Activated CD4-positive, alpha-beta memory T cell treated with anti-CD3 and anti-CD28 coated beads for 36 hours (primary cell): ENCODE results near the gene TRIM46. TPM values are rescaled to one million over a fixed set of nuclear protein-coding genes. Genes with fewer than 3 reads are reported as not detected.
A peak's percentile ranks its signal among the peaks of the same experiment; 100 is the strongest.
"Not testable (repeated sequence)": the region's sequence is repeated elsewhere in the genome, so short reads cannot be mapped to it uniquely, and the experiment has no call there.

Experiments
- CTCF ChIA-PET: fragments of 350-600 bp; sonication (Branson Sonifier 250); formaldehyde crosslinking; loops from one replicate; lab custom pipeline; 2021; ENCODE audit warnings: antibody characterized with exemption, inconsistent platforms; lab: Charles Lee
- POLR2A ChIA-PET: fragments of 350-600 bp; sonication (Branson Sonifier 250); formaldehyde crosslinking; loops from one replicate; lab custom pipeline; 2021; ENCODE audit warnings: antibody characterized with exemption; lab: Charles Lee
- DNase-seq: peaks from one replicate; pipeline ENCODE4 v3.0.0-alpha.2; 2020
- H3K27ac Mint-ChIP-seq: one replicate; pipeline ENCODE4 v1.8.0; 2021; ENCODE audit warnings: mixed read lengths
- H3K27me3 Mint-ChIP-seq: one replicate; pipeline ENCODE4 v1.8.0; 2021; ENCODE audit warnings: mixed read lengths
- H3K36me3 Mint-ChIP-seq: one replicate; pipeline ENCODE4 v1.8.0; 2021; ENCODE audit warnings: mixed read lengths
- H3K4me1 Mint-ChIP-seq: one replicate; pipeline ENCODE4 v1.8.0; 2021; ENCODE audit warnings: low read depth, mixed read lengths
- H3K4me3 Mint-ChIP-seq: one replicate; pipeline ENCODE4 v1.8.0; 2021; ENCODE audit warnings: mild to moderate bottlenecking, mixed read lengths
- H3K9me3 Mint-ChIP-seq: one replicate; pipeline ENCODE4 v1.8.0; 2021; ENCODE audit warnings: mixed read lengths
- intact Hi-C: fragments of 100-400 bp; cut with micrococcal nuclease; formaldehyde crosslinking; loops from one replicate; pipeline ENCODE4 v1.15.1; 2023
- total RNA-seq, 2 experiments: library from RNA; stranded (reverse); gene quantifications; one replicate each; pipeline ENCODE4 v1.2.3, GENCODE V29; 2021

Gene TRIM46
- total RNA-seq, 2 experiments from 2014 or later, result 6.3 to 7.1 TPM

- no peaks in the 10 kb centered on the region for H3K27me3 Mint-ChIP-seq
- H3K4me3 Mint-ChIP-seq, result peak within 1 kb of the TSS; percentile 96
- peak; percentile 94 for DNase-seq
- H3K9me3 Mint-ChIP-seq, result no peaks in the 10 kb centered on the region
- intact Hi-C loops, result loop anchor here (5.0 kb wide), 1 partner anchor 102 kb away; a partner anchor contains a TSS
- H3K27ac Mint-ChIP-seq, result peak within 1 kb of the TSS; percentile 93
- peaks cover 17% of the 10 kb centered on the region for H3K36me3 Mint-ChIP-seq
- peaks cover 32% of the 10 kb centered on the region for H3K4me1 Mint-ChIP-seq
- POLR2A ChIA-PET, result no interaction called here
- CTCF ChIA-PET, result interaction anchor here (1.6 kb wide), 1 partner anchor 49 kb away, joined by 3 read pairs; no protein-coding TSS in a partner anchor
Measured at GRCh38 chr1:155139895-155140629, 33.6 kb upstream of the TRIM46 start, which contains the start of gene DPM3. Gene DPM3, minus strand, starts transcription at chr1:155140531. Its CDS starts 291 bp downstream, at chr1:155140240.

GRCh38 chr1:155140630-155140953 lies 33.1 kb upstream of the TRIM46 start:
- H3K9me3 Mint-ChIP-seq, result no peaks in the 10 kb centered on the region
- DNase-seq, result no peak
- intact Hi-C loops, result no loop called here
- peaks cover 17% of the 10 kb centered on the region for H3K36me3 Mint-ChIP-seq
- peak overlapping the region; percentile 96 for H3K4me3 Mint-ChIP-seq
- peaks cover 31% of the 10 kb centered on the region for H3K4me1 Mint-ChIP-seq
- peak overlapping the region; percentile 93 for H3K27ac Mint-ChIP-seq
- CTCF ChIA-PET, result no interaction called here
- H3K27me3 Mint-ChIP-seq, result peaks cover 2% of the 10 kb centered on the region
- POLR2A ChIA-PET, result no interaction called here

GRCh38 chr1:155141749-155142148 lies 31.9 kb upstream of the TRIM46 start:
- H3K27me3 Mint-ChIP-seq, result peaks cover 7% of the 10 kb centered on the region
- H3K4me1 Mint-ChIP-seq, result peaks cover 29% of the 10 kb centered on the region
- intact Hi-C loops, result no loop called here
- ChIA-PET CTCF (no interaction called here), POLR2A (no interaction called here)
- H3K36me3 Mint-ChIP-seq, result peaks cover 17% of the 10 kb centered on the region
- H3K4me3 Mint-ChIP-seq, result no peak overlapping the region
- no peak overlapping the region for H3K27ac Mint-ChIP-seq
- no peak for DNase-seq
- no peaks in the 10 kb centered on the region for H3K9me3 Mint-ChIP-seq

GRCh38 chr1:155145491-155145890 lies 28.2 kb upstream of the TRIM46 start:
- ChIA-PET CTCF (interaction anchor here (2.4 kb wide), 1 partner anchor 54 kb away, joined by 8 read pairs; no protein-coding TSS in a partner anchor), POLR2A (interaction anchor here (0.5 kb wide), 1 partner anchor 10 kb away, joined by 3 read pairs; the partner anchor contains the start of gene SLC50A1)
- peaks cover 21% of the 10 kb centered on the region for H3K27me3 Mint-ChIP-seq
- DNase-seq, result no peak
- H3K4me3 Mint-ChIP-seq, result no peak overlapping the region
- intact Hi-C loops, result no loop called here
- no peaks in the 10 kb centered on the region for H3K36me3 Mint-ChIP-seq
- H3K9me3 Mint-ChIP-seq, result no peaks in the 10 kb centered on the region
- no peak overlapping the region for H3K27ac Mint-ChIP-seq
- H3K4me1 Mint-ChIP-seq, result peaks cover 2% of the 10 kb centered on the region

GRCh38 chr1:155155996-155156643 lies 17.5 kb upstream of the TRIM46 start:
- CTCF ChIA-PET, result interaction anchor here (0.6 to 1.7 kb wide), 3 partner anchors 17 to 65 kb away, joined by 3 to 6 read pairs (median 5); partner anchors contain the start of gene KRTCAP2
- POLR2A ChIA-PET, intact Hi-C loops, H3K4me1 Mint-ChIP-seq, H3K27ac Mint-ChIP-seq, H3K36me3 Mint-ChIP-seq, H3K4me3 Mint-ChIP-seq, DNase-seq, H3K27me3 Mint-ChIP-seq, H3K9me3 Mint-ChIP-seq: not testable (repeated sequence)

GRCh38 chr1:155158991-155159390 lies 14.7 kb upstream of the TRIM46 start:
- Mint-ChIP-seq H3K4me3 (no peak overlapping the region), H3K36me3 (no peaks in the 10 kb centered on the region), H3K27ac (no peak overlapping the region), H3K9me3 (no peaks in the 10 kb centered on the region), H3K4me1 (no peaks in the 10 kb centered on the region), H3K27me3 (peaks cover 3% of the 10 kb centered on the region)
- no peak for DNase-seq
- POLR2A ChIA-PET, result no interaction called here
- CTCF ChIA-PET, result interaction anchor here (1.2 to 1.4 kb wide), 2 partner anchors 14 to 67 kb away, joined by 3 read pairs; partner anchors contain the start of gene KRTCAP2
- intact Hi-C loops, result no loop called here

- Mint-ChIP-seq H3K4me1 (no peaks in the 10 kb centered on the region), H3K4me3 (no peak overlapping the region), H3K27ac (no peak overlapping the region), H3K9me3 (no peaks in the 10 kb centered on the region), H3K27me3 (peaks cover 3% of the 10 kb centered on the region), H3K36me3 (no peaks in the 10 kb centered on the region)
- intact Hi-C loops, result no loop called here
- ChIA-PET CTCF (interaction anchor here (1.4 kb wide), 1 partner anchor 13 kb away, joined by 3 read pairs; the partner anchor contains the start of gene KRTCAP2), POLR2A (no interaction called here)
- DNase-seq, result no peak
Measured at GRCh38 chr1:155160128-155160527, 13.5 kb upstream of the TRIM46 start.

- H3K9me3 Mint-ChIP-seq, result not testable (repeated sequence)
Measured at GRCh38 chr1:155162631-155163030, 11.0 kb upstream of the TRIM46 start.

GRCh38 chr1:155163785-155164184 lies 9.9 kb upstream of the TRIM46 start:
- H3K4me1 Mint-ChIP-seq, DNase-seq, H3K36me3 Mint-ChIP-seq, H3K9me3 Mint-ChIP-seq, POLR2A ChIA-PET, H3K4me3 Mint-ChIP-seq, H3K27me3 Mint-ChIP-seq, intact Hi-C loops, H3K27ac Mint-ChIP-seq: not testable (repeated sequence)
- CTCF ChIA-PET, result interaction anchor here (0.6 to 9.7 kb wide), 2 partner anchors 41 to 74 kb away, joined by 3 to 274 read pairs; no protein-coding TSS in a partner anchor

More at GRCh38 chr1:155162631-155163030, 11.0 kb upstream of the TRIM46 start:
- intact Hi-C loops, H3K4me1 Mint-ChIP-seq, H3K36me3 Mint-ChIP-seq, H3K27me3 Mint-ChIP-seq, H3K27ac Mint-ChIP-seq, POLR2A ChIA-PET, H3K4me3 Mint-ChIP-seq, DNase-seq: not testable (repeated sequence)
- CTCF ChIA-PET, result interaction anchor here (1.5 kb wide), 1 partner anchor 72 kb away, joined by 5 read pairs; no protein-coding TSS in a partner anchor

GRCh38 chr1:155164625-155165024 lies 9.0 kb upstream of the TRIM46 start:
- intact Hi-C loops, result not testable (repeated sequence)
- CTCF ChIA-PET, result interaction anchor here (0.8 to 9.7 kb wide), 2 partner anchors 74 to 79 kb away, joined by 3 to 274 read pairs; no protein-coding TSS in a partner anchor

GRCh38 chr1:155166051-155166470 lies 7.6 kb upstream of the TRIM46 start:
- no peaks in the 10 kb centered on the region for H3K9me3 Mint-ChIP-seq
- intact Hi-C loops, result loop anchor here (2.0 kb wide), 1 partner anchor 37 kb away; no protein-coding TSS in a partner anchor
- peaks cover 9% of the 10 kb centered on the region for H3K4me1 Mint-ChIP-seq
- no peak for DNase-seq
- no peak overlapping the region for H3K4me3 Mint-ChIP-seq
- no peak overlapping the region for H3K27ac Mint-ChIP-seq
- ChIA-PET CTCF (interaction anchor here (1.7 to 9.7 kb wide), 6 partner anchors 10 to 122 kb away, joined by 6 to 274 read pairs (median 20); partner anchors contain the start of gene ADAM15), POLR2A (no interaction called here)
- peaks cover 13% of the 10 kb centered on the region for H3K36me3 Mint-ChIP-seq
- no peaks in the 10 kb centered on the region for H3K27me3 Mint-ChIP-seq

More at GRCh38 chr1:155164625-155165024, 9.0 kb upstream of the TRIM46 start:
- H3K36me3 Mint-ChIP-seq, DNase-seq, H3K27ac Mint-ChIP-seq, POLR2A ChIA-PET, H3K4me1 Mint-ChIP-seq, H3K9me3 Mint-ChIP-seq, H3K4me3 Mint-ChIP-seq, H3K27me3 Mint-ChIP-seq: not testable (repeated sequence)
